ENCODE measurements around the gene SUCO. TPM values are rescaled to one million over a fixed set of nuclear protein-coding genes. Genes with fewer than 3 reads are reported as not detected.

The SUCO gene
- total RNA-seq, 1 experiment from 2014 or later = 37.7 TPM

DNA sequence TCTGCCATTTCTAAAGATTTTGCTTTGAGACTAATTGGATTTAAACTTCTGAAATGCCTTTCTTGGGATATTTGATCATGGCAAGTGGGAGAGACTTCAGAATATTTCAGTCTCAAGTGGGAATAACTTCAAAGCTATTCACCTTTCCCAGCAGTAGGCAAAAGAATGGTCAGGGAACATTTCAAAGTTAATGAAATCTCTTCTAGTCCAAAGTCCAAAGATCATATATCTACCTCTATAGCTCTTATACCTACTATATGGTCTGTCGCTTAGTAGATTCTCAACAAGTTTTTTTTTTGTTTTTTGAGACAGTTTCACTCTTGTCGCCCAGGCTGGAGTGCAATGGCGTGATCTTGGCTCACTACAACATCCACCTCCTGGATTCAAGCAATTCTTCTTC lies 44.6 kb upstream of the SUCO start:
- no CpG with 5 or more reads among the region's 3 CpGs for WGBS (ENCODE audit: extremely low coverage, insufficient read length, low lambda C conversion rate)
- no peak overlapping the region for H3K4me2 ChIP-seq (ENCODE audit: insufficient read depth, insufficient read length, low read length)

More for the DNA sequence above, 44.6 kb upstream of the SUCO start:
- H3K27ac ChIP-seq (ENCODE audit: insufficient read length, low read depth, low read length) = no peak overlapping the region
- H3K9ac ChIP-seq (ENCODE audit: extremely low read depth, insufficient read length, low read length) = no peak overlapping the region
- H3T11ph ChIP-seq (ENCODE audit: low read length) = no peak overlapping the region
- H3K79me1 ChIP-seq (ENCODE audit: insufficient read depth, low read depth, low read length, poor library complexity, severe bottlenecking) = no peaks in the 10 kb centered on the region
- H3K56ac ChIP-seq (ENCODE audit: insufficient read length, low read depth, low read length) = no peak overlapping the region
- DNase-seq = no peak
- H2BK5ac ChIP-seq (ENCODE audit: insufficient read length, low read length) = no peak overlapping the region
- Mint-ChIP-seq H3K27me3 (ENCODE audit: low read depth) (no peaks in the 10 kb centered on the region; the same call in 1 of the 2 replicates), H3K4me1 (no peaks in the 10 kb centered on the region; a peak in 2 of 4 replicates), H3K36me3 (ENCODE audit: insufficient read depth in 1 of 3, low read depth in 3 of 3) (no peaks in the 10 kb centered on the region), H3K27ac (no peak overlapping the region), H3K9me3 (no peaks in the 10 kb centered on the region), H3K4me3 (no peak overlapping the region)
- H4K8ac ChIP-seq (replicated peaks; ENCODE audit: insufficient read length, low read depth, low read length) = no peak overlapping the region
- no peak overlapping the region for H2BK20ac ChIP-seq (ENCODE audit: low read depth, low read length, poor library complexity, severe bottlenecking)
- H3K4me1 ChIP-seq (ENCODE audit: insufficient read depth, low read length) = no peaks in the 10 kb centered on the region
- no peak overlapping the region for H3K23ac ChIP-seq (ENCODE audit: insufficient read length, low read depth, low read length)
- H2BK15ac ChIP-seq (ENCODE audit: low read depth, low read length) = no peak overlapping the region
- TF ChIP-seq, protein P1, sequence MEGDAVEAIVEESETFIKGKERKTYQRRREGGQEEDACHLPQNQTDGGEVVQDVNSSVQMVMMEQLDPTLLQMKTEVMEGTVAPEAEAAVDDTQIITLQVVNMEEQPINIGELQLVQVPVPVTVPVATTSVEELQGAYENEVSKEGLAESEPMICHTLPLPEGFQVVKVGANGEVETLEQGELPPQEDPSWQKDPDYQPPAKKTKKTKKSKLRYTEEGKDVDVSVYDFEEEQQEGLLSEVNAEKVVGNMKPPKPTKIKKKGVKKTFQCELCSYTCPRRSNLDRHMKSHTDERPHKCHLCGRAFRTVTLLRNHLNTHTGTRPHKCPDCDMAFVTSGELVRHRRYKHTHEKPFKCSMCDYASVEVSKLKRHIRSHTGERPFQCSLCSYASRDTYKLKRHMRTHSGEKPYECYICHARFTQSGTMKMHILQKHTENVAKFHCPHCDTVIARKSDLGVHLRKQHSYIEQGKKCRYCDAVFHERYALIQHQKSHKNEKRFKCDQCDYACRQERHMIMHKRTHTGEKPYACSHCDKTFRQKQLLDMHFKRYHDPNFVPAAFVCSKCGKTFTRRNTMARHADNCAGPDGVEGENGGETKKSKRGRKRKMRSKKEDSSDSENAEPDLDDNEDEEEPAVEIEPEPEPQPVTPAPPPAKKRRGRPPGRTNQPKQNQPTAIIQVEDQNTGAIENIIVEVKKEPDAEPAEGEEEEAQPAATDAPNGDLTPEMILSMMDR (conservative IDR thresholded peaks at IDR 0.05) = no peak
- no peak overlapping the region for H3K18ac ChIP-seq (ENCODE audit: insufficient read length, low read depth, low read length)
- no peak overlapping the region for H3K4ac ChIP-seq (ENCODE audit: low read depth, low read length)
- H3K9me3 ChIP-seq (ENCODE audit: control insufficient read depth, low read depth, low read length) = no peaks in the 10 kb centered on the region
- no peak overlapping the region for H3K14ac ChIP-seq (ENCODE audit: insufficient read depth, low read length)
- H3K27me3 ChIP-seq (ENCODE audit: insufficient read depth, low read length) = no peaks in the 10 kb centered on the region
- no peak overlapping the region for H2BK12ac ChIP-seq (ENCODE audit: insufficient read length, low read depth, low read length)
- no peaks in the 10 kb centered on the region for H3K79me2 ChIP-seq (ENCODE audit: insufficient read depth, low read length)
- H2AFZ ChIP-seq (ENCODE audit: low read length) = no peak overlapping the region
- no peak overlapping the region for H4K5ac ChIP-seq (ENCODE audit: insufficient read length, low read depth, low read length)
- H2BK120ac ChIP-seq (ENCODE audit: low read depth, low read length, poor library complexity, severe bottlenecking) = no peak overlapping the region
- no peak overlapping the region for H2AK5ac ChIP-seq (ENCODE audit: insufficient read length, low read length)
- H3K23me2 ChIP-seq (ENCODE audit: insufficient read length, low read depth, low read length, poor library complexity, severe bottlenecking) = no peaks in the 10 kb centered on the region
- H4K91ac ChIP-seq (ENCODE audit: insufficient read length, low read depth, low read length) = no peak overlapping the region
- H4K20me1 ChIP-seq (ENCODE audit: control insufficient read depth, insufficient read depth, insufficient read length) = no peaks in the 10 kb centered on the region

All from H9 (cell line).